K562 (cell line): Measurements from ENCODE around the gene ZDHHC5. TPM values are rescaled to one million over a fixed set of nuclear protein-coding genes. Genes with fewer than 3 reads are reported as not detected.
A peak's percentile ranks its signal among the peaks of the same experiment; 100 is the strongest.

Source experiments
- BHLHE40 ChIP-seq: IDR thresholded peaks from 2 replicates; pipeline ENCODE4 v1.6.1; 2011; ENCODE audit warnings: low read length, improper control_type of control experiment
- EGR1 ChIP-seq: fragments of 450-650 bp; conservative IDR thresholded peaks from 2 replicates; pipeline ENCODE4 v1.6.1; 2017; ENCODE audit warnings: mild to moderate bottlenecking
- LEF1 ChIP-seq: fragments of 450-650 bp; IDR thresholded peaks from 2 replicates; pipeline ENCODE4 v1.6.1; 2016; ENCODE audit warnings: mild to moderate bottlenecking
- MBD2 ChIP-seq: sonication (generic); IDR thresholded peaks from 2 replicates; pipeline ENCODE4 v1.6.1; 2016; ENCODE audit warnings: low read depth, borderline replicate concordance
- MEF2A ChIP-seq: IDR thresholded peaks from 2 replicates; pipeline ENCODE4 v1.6.1; 2011; ENCODE audit warnings: low read depth, mild to moderate bottlenecking, low read length, moderate library complexity; ENCODE audit not compliant: control insufficient read depth
- PCBP1 ChIP-seq: fragments of 200-400 bp; formaldehyde crosslinking; IDR thresholded peaks from 2 replicates; pipeline ENCODE4 v1.6.1; 2018; ENCODE audit warnings: mild to moderate bottlenecking, low read depth, low read length; ENCODE audit not compliant: poor library complexity, severe bottlenecking
- SP1 ChIP-seq: sonication (generic); formaldehyde crosslinking; IDR thresholded peaks from 2 replicates; pipeline ENCODE4 v1.8.1; 2022; ENCODE audit warnings: mild to moderate bottlenecking, missing genetic modification reagents
- VEZF1 ChIP-seq: fragments of 200-800 bp; sonication (Bioruptor generic); IDR thresholded peaks from 2 replicates; pipeline ENCODE4 v1.6.1; 2017; ENCODE audit warnings: missing genetic modification characterization, missing compliant biosample characterization
- ZFP1 ChIP-seq: fragments of 450-650 bp; formaldehyde crosslinking; IDR thresholded peaks from 2 replicates; pipeline ENCODE4 v1.4.0; 2020; ENCODE audit warnings: mild to moderate bottlenecking, mixed read lengths
- ZNF445 ChIP-seq: fragments of 250-450 bp; sonication (Bioruptor Pico); IDR thresholded peaks from 2 replicates; pipeline ENCODE4 v1.4.0; 2020; ENCODE audit warnings: low read depth, mild to moderate bottlenecking, moderate library complexity
- polyA plus RNA-seq, 8 experiments: library from polyadenylated mRNA; depleted of rRNA in 4 of 8; stranded (reverse) in 5 of 8; unstranded in 3 of 8; fragments of >200 nt; fragmentation: Nextera tagmentation in 2 of 8; fragmentation: Illumina TruSeq in 1 of 8; extraction: Ambion mirVana in 2 of 8; extraction: Trizol in 1 of 8; gene quantifications; 2 replicates each; pipeline versions ENCODE4 v1.2.1 to v1.2.3, GENCODE V29; 2011 to 2014; ENCODE audit warnings: inconsistent platforms in 1 of 8, missing spikeins in 1 of 8
- total RNA-seq, 7 experiments: library from RNA; depleted of rRNA in 6 of 7; stranded (reverse); fragments of >200 nt in 6 of 7; fragmentation: Illumina TruSeq in 2 of 7; extraction: Trizol in 2 of 7; gene quantifications; 2 replicates each; pipeline versions ENCODE4 v1.2.1 to v1.2.3, GENCODE V29; 2011 to 2021; ENCODE audit warnings: low replicate concordance in 1 of 7
- TF ChIP-seq, protein P1 (sequence below): fragments of 250-450 bp; sonication (Bioruptor Pico); IDR thresholded peaks from 2 replicates; pipeline ENCODE4 v1.5.1; 2021; ENCODE audit warnings: mild to moderate bottlenecking
- TF ChIP-seq, protein P2 (sequence below), 2 experiments: fragments of 450-650 bp in 1 of 2; sonication (generic) in 1 of 2; formaldehyde crosslinking in 1 of 2; IDR thresholded peaks; 2 replicates each; pipeline versions ENCODE4 v1.7.1 to v1.9.0; 2016 to 2022; ENCODE audit warnings: inconsistent platforms in 1 of 2, mild to moderate bottlenecking in 1 of 2, missing genetic modification reagents in 1 of 2
- TF ChIP-seq, protein P3 (sequence below): sonication (generic); formaldehyde crosslinking; IDR thresholded peaks from 2 replicates; pipeline ENCODE4 v1.8.1; 2023; ENCODE audit warnings: mild to moderate bottlenecking, missing genetic modification reagents

The ZDHHC5 gene
- total and polyA plus RNA-seq, 9 of the 15 experiments (the other 6 are each of a cell fraction or from before 2014, with no cell fraction given): 3.8 to 64.2 (median 35.9) TPM

GRCh38 chr11:57647960-57648800 is 19.7 kb upstream of the ZDHHC5 start (continued):
- TF ChIP-seq, protein P1, sequence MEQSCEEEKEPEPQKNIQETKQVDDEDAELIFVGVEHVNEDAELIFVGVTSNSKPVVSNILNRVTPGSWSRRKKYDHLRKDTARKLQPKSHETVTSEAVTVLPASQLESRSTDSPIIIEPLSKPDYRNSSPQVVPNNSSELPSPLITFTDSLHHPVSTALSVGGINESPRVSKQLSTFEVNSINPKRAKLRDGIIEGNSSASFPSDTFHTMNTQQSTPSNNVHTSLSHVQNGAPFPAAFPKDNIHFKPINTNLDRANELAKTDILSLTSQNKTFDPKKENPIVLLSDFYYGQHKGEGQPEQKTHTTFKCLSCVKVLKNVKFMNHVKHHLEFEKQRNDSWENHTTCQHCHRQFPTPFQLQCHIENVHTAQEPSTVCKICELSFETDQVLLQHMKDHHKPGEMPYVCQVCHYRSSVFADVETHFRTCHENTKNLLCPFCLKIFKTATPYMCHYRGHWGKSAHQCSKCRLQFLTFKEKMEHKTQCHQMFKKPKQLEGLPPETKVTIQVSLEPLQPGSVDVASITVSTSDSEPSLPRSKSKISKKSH: no peak
- TF ChIP-seq ZFP1 (CRISPR knock-in tag) (no peak), BHLHE40 (peak; percentile 79), LEF1 (peak; percentile 80), VEZF1 (peak; percentile 52; the same call in 1 of the 2 replicates), MEF2A (peak; percentile 5; the same call in 1 of the 2 replicates), ZNF445 (CRISPR knock-in tag) (no peak), EGR1 (peak; percentile 98), PCBP1 (no peak), MBD2 (peak; percentile 73; the same call in 1 of the 2 replicates), SP1 (CRISPR knock-in tag) (peak; percentile 64; the same call in 1 of the 2 replicates)
- TF ChIP-seq, protein P2, sequence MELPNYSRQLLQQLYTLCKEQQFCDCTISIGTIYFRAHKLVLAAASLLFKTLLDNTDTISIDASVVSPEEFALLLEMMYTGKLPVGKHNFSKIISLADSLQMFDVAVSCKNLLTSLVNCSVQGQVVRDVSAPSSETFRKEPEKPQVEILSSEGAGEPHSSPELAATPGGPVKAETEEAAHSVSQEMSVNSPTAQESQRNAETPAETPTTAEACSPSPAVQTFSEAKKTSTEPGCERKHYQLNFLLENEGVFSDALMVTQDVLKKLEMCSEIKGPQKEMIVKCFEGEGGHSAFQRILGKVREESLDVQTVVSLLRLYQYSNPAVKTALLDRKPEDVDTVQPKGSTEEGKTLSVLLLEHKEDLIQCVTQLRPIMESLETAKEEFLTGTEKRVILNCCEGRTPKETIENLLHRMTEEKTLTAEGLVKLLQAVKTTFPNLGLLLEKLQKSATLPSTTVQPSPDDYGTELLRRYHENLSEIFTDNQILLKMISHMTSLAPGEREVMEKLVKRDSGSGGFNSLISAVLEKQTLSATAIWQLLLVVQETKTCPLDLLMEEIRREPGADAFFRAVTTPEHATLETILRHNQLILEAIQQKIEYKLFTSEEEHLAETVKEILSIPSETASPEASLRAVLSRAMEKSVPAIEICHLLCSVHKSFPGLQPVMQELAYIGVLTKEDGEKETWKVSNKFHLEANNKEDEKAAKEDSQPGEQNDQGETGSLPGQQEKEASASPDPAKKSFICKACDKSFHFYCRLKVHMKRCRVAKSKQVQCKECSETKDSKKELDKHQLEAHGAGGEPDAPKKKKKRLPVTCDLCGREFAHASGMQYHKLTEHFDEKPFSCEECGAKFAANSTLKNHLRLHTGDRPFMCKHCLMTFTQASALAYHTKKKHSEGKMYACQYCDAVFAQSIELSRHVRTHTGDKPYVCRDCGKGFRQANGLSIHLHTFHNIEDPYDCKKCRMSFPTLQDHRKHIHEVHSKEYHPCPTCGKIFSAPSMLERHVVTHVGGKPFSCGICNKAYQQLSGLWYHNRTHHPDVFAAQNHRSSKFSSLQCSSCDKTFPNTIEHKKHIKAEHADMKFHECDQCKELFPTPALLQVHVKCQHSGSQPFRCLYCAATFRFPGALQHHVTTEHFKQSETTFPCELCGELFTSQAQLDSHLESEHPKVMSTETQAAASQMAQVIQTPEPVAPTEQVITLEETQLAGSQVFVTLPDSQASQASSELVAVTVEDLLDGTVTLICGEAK (IDR thresholded peaks at IDR 0.05): no peak
- TF ChIP-seq, protein P2 (CRISPR knock-in tag; IDR thresholded peaks at IDR 0.05): no peak
- TF ChIP-seq, protein P3, sequence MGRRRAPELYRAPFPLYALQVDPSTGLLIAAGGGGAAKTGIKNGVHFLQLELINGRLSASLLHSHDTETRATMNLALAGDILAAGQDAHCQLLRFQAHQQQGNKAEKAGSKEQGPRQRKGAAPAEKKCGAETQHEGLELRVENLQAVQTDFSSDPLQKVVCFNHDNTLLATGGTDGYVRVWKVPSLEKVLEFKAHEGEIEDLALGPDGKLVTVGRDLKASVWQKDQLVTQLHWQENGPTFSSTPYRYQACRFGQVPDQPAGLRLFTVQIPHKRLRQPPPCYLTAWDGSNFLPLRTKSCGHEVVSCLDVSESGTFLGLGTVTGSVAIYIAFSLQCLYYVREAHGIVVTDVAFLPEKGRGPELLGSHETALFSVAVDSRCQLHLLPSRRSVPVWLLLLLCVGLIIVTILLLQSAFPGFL: no peak
